IPS-11a (cell line): ENCODE data around the gene EEA1.
"Not testable (repeated sequence)": the region's sequence is repeated elsewhere in the genome, so short reads cannot be mapped to it uniquely, and the experiment has no call there.

Source experiments
- H3K4me3 ChIP-seq: one replicate; pipeline ENCODE4 v1.5.1; 2013; ENCODE audit warnings: low read depth, low read length, control low read depth

Gene EEA1

DNA sequence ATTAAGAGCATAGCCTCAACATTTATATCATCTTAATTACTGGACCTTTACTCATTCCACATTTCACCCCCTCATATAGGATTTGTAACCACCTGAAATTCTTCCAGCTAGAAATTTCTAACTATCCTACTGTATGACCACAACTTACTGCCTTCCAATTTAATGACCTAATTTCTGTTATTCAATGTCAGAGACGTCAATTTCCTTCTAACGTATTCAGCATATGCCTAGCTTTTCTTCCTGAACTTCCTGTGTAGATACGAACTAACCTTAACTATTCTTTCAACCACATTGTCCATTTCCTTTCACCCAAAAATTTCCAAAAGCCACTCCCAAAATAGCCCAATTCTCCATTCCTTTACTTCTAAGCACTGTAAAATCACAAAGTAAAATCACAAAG lies 108.0 kb downstream of the EEA1 start:
- no peak overlapping the region for H3K4me3 ChIP-seq

GRCh38 chr12:92814584-92814983 lies 114.5 kb downstream of the EEA1 start:
- no peak overlapping the region for H3K4me3 ChIP-seq

DNA sequence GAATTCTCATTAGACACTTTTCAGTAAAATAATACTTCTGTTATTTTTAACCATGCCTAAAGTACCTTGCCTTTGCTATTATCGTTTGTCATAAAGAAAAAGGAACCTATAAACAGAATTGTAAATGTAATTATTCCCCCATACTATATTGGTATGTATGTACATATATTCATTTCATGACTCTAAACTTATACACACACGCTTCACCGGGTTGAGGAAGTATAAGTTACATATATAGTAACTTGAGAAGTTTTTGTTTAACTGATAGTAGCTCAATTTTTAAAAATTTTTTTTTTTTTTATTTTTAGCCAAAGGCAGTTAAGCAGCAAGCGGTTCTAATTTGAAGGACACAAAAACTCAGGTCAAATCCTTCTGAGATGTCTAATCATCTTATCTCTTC lies 118.7 kb downstream of the EEA1 start:
- no peak overlapping the region for H3K4me3 ChIP-seq

DNA sequence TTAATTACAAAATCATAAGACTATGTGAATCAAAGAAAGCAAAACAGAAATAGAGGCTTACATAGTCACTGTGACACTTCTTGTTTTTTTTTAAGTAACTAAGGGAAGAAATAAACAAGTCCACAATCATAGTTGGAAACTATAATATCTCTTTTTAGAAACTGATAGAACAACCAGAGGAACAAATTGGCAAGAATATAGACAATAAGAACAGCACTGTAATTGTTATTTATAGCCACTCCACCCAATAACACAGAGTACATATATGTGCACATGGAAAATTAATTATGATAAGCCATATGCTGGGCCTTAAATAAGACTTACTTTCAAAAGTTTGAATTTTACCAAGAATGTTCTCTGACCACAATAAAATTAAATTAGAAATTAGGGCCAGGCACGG lies 125.2 kb downstream of the EEA1 start:
- no peak overlapping the region for H3K4me3 ChIP-seq

DNA sequence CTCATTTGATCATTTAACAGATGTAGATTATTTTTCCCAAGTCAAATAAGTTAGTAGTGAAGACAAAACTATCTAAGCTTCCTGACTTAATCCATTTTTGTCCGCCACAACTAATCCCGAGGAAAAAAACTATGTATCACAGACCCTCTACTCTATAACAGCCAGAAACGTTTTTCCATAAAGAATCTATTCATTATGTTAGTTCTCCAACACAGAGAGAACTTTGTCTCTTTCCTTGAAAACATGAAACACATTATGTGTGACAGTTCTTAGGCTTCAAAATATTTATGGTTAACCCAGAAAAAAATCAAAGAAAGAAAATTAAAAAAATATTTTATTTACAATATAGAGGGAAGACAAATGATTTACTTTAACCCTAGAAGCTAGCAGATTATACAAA lies 126.2 kb downstream of the EEA1 start:
- no peak overlapping the region for H3K4me3 ChIP-seq

GRCh38 chr12:92796650-92797049 lies 132.4 kb downstream of the EEA1 start:
- no peak overlapping the region for H3K4me3 ChIP-seq

DNA sequence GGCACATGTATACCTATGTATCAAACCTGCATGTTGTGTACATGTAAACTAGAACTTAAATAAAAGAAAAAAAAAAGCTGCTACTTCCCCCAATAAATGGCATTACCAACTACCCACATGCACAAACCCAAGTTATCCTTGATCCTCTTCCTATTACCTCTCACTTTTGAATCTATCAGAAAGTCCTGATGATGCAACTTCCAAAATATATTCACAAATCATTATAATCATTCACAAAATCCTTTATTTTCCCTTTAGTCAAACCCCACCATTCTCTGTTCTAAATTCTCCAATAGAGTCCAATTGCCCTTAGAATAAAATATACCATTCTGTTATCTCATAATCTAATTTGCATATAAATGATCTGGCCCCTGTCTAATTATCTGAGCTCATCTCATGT lies 134.3 kb downstream of the EEA1 start:
- no peak overlapping the region for H3K4me3 ChIP-seq

DNA sequence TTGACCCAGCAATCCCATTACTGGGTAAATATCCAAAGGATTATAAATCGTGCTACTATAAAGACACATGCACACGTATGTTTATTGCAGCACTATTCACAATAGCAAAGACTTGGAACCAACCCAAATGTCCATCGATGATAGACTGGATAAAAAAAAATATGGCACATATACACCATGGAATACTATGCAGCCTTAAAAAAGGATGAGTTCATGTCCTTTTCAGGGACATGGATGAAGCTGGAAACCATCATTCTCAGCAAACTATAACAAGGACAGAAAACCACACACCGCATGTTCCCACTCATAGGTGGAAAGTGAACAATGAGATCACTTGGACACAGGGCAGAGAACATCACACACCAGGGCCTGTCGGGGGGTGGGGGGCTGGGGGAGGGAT lies 134.7 kb downstream of the EEA1 start:
- H3K4me3 ChIP-seq, result not testable (repeated sequence)

- H3K4me3 ChIP-seq, result no peak overlapping the region
Observed at GRCh38 chr12:92786045-92786444, 143.1 kb downstream of the EEA1 start.

- no peak overlapping the region for H3K4me3 ChIP-seq
Observed at GRCh38 chr12:92785563-92785950, 143.5 kb downstream of the EEA1 start.

DNA sequence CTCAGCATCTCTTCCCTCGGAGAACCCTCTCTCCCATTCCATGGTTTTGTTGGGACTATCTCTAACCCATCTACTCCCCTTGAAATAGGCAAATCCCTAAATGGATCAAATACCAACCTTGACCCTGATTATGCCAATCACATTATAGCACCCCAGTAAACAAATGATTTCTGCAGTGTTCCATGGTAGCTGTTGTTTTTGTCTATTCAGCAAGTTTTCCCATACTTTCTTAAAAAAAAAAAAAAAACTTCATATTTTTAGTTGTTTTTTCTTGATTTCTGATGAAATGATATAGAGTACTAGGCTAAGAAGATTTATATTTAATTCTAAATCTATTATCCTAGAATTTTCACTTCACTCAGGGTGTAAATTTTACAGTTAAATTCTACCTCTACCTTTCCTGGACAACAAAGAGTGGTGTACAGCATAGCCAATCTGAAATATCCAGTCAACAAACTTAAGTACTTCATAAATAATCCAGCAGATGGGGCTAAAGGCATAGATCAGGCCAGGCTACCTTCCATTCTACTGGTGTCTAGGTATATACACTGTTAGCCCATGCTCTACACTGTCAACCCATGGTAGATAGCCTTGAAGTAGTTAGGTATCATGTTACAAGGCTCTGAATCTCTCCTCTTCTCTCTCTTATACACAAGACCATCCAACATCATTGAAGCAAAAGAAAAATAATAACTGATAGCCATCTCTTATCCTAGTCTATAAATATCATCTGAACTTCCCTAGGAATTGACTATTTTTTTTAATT lies 144.1 kb downstream of the EEA1 start:
- no peak overlapping the region for H3K4me3 ChIP-seq

DNA sequence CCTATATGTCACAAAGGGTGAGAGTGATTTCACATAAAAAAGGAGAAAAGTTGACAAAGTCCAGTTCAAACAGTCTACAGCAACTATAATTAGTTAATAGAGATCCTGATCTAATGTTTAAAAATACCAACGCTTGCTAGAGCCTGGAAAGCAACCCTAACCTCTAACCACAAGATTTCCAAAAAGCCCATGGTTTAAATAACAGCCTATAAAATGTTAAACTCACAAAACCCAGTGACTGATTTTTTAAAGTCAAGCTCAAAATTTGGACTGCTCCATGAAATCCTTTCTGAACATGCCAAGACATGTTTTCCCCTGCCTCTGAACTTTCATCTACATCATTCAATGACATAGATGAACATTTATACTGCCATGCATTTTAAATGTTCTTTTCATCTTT lies 144.7 kb downstream of the EEA1 start:
- H3K4me3 ChIP-seq, result no peak overlapping the region

DNA sequence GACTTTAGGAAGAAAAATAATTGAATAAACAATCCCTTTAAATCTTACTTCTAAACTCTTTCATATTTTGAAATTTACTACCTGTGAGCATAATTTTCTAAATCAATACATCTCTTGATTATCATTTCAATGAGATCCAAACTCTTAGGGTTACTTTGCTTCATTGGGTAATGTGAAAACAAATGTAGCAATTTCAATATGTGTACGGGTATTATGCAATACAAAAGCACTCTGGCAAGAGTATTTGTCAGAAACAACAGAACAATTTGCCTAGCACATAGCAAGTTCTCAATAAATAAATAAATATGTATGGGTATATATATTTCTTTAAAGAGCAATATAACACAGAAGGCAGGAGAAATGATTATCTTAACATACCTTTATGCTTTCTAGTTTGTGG lies 149.2 kb downstream of the EEA1 start:
- H3K4me3 ChIP-seq, result no peak overlapping the region

DNA sequence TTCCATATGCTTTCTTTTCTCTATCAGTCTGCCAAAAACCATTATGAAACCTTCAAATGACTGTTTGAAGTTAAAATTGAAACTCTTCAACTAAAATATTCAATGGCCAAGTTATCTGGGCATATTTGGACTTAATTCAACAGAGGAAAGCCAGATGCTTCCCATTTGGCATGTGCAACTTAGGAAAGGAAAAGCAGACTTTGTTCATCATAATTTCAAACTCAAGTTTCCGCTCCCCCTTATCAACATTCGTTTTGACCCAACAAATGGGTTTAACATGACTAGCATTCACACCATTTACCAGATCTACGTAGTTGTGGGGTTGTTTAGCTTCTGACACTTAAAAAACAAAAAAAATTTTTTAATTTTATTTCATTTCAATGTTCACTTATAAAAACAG lies 150.6 kb downstream of the EEA1 start:
- no peak overlapping the region for H3K4me3 ChIP-seq

- no peak overlapping the region for H3K4me3 ChIP-seq
Observed at GRCh38 chr12:92775416-92775815, 153.7 kb downstream of the EEA1 start.

GRCh38 chr12:92771001-92771400 lies 158.1 kb downstream of the EEA1 start:
- H3K4me3 ChIP-seq, result no peak overlapping the region

GRCh38 chr12:92769124-92769901 lies 159.8 kb downstream of the EEA1 start:
- no peak overlapping the region for H3K4me3 ChIP-seq

- H3K4me3 ChIP-seq, result no peak overlapping the region
Observed at GRCh38 chr12:92765871-92766270, 163.2 kb downstream of the EEA1 start.

- H3K4me3 ChIP-seq, result no peak overlapping the region
Observed at GRCh38 chr12:92764831-92765230, 164.3 kb downstream of the EEA1 start.

DNA sequence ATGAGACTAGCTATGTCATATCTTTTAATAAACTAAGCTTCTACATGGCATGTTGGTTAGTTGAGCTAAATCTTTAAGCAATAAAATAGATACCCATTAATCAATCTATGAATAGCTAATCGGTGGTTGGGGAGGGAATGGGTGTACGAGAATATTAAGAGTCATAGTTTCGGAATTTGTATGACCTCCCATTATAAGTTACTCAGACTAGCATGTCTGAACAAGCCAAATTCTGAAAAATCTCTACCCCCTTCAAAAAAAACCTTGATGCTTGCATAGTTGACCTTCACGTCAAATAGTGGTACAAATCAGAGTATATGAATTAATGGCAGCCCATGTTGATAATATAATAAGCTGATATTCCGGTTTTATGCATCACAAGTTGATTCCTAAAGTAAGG lies 166.3 kb downstream of the EEA1 start:
- H3K4me3 ChIP-seq, result no peak overlapping the region

- no peak overlapping the region for H3K4me3 ChIP-seq
Observed at GRCh38 chr12:92759634-92760268, 169.3 kb downstream of the EEA1 start.

- no peak overlapping the region for H3K4me3 ChIP-seq
Observed at GRCh38 chr12:92757597-92758121, 171.4 kb downstream of the EEA1 start.
